Stimulated activated CD4-positive, alpha-beta T cell treated with anti-CD3 and anti-CD28 coated beads, Interleukin-4, amount 100 ng/mL, for 24 hours (primary cell): Measurements from ENCODE around the gene TPR.

ENCODE experiments used
- DNase-seq: peaks from one replicate; pipeline ENCODE4 v3.0.0-alpha.2; 2020

The TPR gene

DNA sequence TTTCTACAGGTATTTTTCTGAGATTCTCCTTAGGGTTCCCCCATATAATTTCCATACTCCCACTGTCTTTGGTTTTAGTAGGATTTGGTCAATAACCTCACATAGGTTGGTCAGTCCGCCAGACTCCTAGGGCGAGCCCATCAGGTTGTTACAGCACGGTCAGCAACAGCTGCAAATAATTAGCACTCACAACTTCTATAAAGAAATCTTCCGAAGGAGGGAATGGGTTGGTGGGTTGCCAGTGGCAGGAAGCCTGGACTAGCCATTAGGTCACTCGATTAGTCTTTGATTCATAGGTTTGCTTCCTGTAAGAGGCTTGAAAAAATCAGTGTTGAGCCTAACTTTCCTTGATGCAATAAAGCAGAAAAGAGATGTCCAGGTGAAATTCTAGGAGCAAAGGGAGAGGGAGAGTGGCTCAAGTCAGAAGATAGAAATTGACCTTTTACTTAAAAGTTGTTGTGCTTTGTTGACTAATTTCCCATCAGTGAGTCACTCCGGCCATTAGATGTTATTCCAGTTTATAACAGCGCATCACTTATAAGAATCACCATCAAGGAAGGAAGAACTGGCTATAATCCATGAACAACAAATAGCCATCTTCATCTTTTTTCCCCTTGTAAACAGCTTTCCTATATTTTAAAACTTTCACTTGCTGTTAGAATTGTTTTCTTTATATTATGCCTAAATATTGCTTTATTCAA lies 88.3 kb downstream of the TPR start:
- DNase-seq = no peak

DNA sequence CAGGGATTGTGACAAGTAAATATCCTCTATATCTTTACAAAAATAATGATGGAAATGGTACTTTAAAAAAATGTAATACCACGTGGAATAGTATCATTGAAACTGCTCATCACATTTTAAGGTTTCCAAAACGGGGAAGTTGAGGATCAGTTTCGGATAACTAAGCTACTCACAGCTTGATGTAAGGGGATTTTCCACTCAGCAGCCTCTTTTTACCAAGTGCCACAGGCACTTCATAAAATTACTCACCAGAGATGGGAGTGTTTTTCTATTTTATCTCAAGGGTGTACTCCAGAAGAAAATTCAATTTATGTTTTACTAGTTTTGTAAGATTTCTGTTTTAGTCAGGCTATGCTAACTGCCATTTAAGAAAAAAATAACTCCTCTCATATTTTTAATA lies 91.7 kb downstream of the TPR start:
- DNase-seq = no peak

DNA sequence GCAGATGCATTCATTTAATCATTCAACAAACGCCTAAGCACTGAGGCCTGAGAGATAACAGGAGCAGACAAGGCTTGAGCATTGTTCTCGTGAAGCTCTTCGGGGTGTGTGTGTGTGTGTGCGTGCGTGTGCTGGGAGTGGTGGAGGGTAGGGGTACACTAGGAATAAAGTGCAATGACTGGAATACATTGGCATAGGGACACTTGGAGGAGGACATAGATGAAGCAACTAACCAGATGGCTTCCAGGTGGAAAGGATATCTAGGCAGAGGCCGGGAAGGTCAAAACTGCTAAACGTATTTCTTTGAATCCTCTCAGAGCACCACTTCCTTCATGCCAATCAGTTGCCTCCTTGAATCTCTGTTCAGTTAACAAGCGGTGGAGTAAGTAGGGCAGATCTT lies 92.6 kb downstream of the TPR start:
- no peak for DNase-seq

DNA sequence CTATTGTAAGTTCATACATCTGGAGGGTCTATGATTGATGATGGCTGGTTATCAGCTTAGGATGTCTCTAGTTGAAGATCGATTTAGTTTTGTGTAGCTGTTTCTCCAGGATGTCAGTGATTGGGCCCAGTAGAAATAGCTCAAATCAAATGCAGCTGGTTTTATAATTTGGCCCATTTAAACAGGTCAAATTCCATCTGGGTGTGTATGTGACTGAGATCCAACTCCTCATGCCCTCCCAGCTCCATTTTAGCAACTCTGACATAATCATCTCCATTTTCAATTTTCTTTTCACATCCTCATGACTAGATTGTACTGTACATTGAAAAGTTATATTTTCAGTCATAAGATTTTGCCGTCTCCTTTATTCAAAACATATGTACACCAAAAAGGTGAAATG lies 99.2 kb downstream of the TPR start:
- no peak for DNase-seq

DNA sequence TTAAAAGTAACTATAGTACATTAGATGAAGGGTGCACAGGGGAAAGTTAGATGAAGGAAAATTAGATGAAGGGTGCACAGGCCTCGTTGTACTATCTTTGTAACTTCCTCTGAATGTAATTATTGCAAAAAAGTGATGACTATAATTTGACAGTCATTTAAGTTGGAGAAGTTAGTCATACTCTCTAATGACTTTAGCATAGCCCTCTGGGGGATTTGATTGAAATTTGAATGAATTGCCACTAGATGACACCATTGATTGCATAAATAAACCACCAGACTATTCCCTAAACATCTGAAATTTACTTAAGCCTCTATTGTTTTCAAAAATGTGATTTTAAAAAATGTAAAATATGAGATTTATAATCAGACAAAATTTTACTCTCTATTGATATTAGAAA lies 102.6 kb downstream of the TPR start:
- DNase-seq = no peak

DNA sequence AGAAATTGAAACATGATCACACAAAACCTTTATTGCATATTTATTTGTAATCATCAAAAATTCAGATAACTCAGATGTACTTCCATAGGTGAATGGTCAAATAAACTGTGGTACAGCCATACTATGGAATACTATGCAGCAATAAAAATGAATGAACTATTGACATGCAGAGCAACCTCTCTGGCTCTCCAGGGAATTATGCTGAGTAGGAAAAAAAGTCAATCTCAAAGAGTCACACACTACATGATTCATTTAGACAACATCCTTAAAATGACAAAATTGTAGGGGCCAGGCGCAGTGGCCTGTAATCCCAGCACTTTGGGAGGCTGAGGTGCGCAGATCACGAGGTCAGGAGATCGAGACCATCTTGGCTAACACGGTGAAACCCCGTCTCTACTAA lies 104.0 kb downstream of the TPR start:
- no peak for DNase-seq
